Measurements from ENCODE around the gene FOXD1. TPM values are rescaled to one million over a fixed set of nuclear protein-coding genes. Genes with fewer than 3 reads are reported as not detected.

FOXD1 gene
- total RNA-seq, 2 donors from 2014 or later = not detected

- Histone ChIP-seq H3K27me3 (peaks cover 5 to 36% of the 10 kb centered on the region in 2 donors), H3K4me3 (no peak overlapping the region), H3K27ac (no peak overlapping the region), H3K36me3 (replicated peaks in 1 of 2; ENCODE audit: insufficient read depth in 1 of 2, low read depth in 2 of 2) (no peaks in the 10 kb centered on the region), H3K4me1 (peaks cover 18% of the 10 kb centered on the region), H3K9me3 (no peaks in the 10 kb centered on the region)
- ATAC-seq (no peak), DNase-seq (no peak)
- intact Hi-C loops (cut with DNase I) = no loop called here
- 24 to 42% methylated on average over 1 of the region's 1 CpG for WGBS, 2 donors
- TF ChIP-seq CTCF (IDR thresholded peaks at IDR 0.05) (no peak), POLR2A (IDR thresholded peaks at IDR 0.05) (no peak)
Measured at GRCh38 chr5:73434461-73434860, 14.1 kb downstream of the FOXD1 start.

- intact Hi-C loops (cut with DNase I) = no loop called here
- DNase-seq = no peak
Measured at GRCh38 chr5:73433982-73434342, 14.6 kb downstream of the FOXD1 start.

GRCh38 chr5:73433272-73433981 is 15.2 kb downstream of the FOXD1 start:
- peaks cover 5 to 26% of the 10 kb centered on the region in 2 donors for H3K27me3 ChIP-seq
- TF ChIP-seq CTCF (IDR thresholded peaks at IDR 0.05) (no peak), POLR2A (IDR thresholded peaks at IDR 0.05) (no peak)
- no peak for DNase-seq

More at GRCh38 chr5:73433982-73434342, 14.6 kb downstream of the FOXD1 start:
- no peak for ATAC-seq
- Histone ChIP-seq H3K36me3 (replicated peaks in 1 of 2; ENCODE audit: insufficient read depth in 1 of 2, low read depth in 2 of 2) (no peaks in the 10 kb centered on the region), H3K27me3 (peaks cover 5 to 31% of the 10 kb centered on the region in 2 donors), H3K4me1 (peaks cover 18% of the 10 kb centered on the region), H3K27ac (no peak overlapping the region), H3K9me3 (no peaks in the 10 kb centered on the region), H3K4me3 (no peak overlapping the region)
- TF ChIP-seq POLR2A (IDR thresholded peaks at IDR 0.05) = no peak
- no peak for TF ChIP-seq CTCF (IDR thresholded peaks at IDR 0.05)
- WGBS, 2 donors = 72 to 79% methylated on average over 1 of the region's 1 CpG

GRCh38 chr5:73431204-73431851 is 17.2 kb downstream of the FOXD1 start:
- Histone ChIP-seq H3K27ac (no peak overlapping the region), H3K36me3 (replicated peaks in 1 of 2; ENCODE audit: insufficient read depth in 1 of 2, low read depth in 2 of 2) (no peaks in the 10 kb centered on the region), H3K9me3 (no peaks in the 10 kb centered on the region), H3K27me3 (peaks cover 0 to 5% of the 10 kb centered on the region in 2 donors), H3K4me3 (no peak overlapping the region), H3K4me1 (peaks cover under 1% of the 10 kb centered on the region)
- no peak for TF ChIP-seq POLR2A (IDR thresholded peaks at IDR 0.05)
- TF ChIP-seq CTCF (IDR thresholded peaks at IDR 0.05) = no peak
- ATAC-seq (no peak), DNase-seq (no peak)
- intact Hi-C loops (cut with DNase I) = no loop called here

More at GRCh38 chr5:73433272-73433981, 15.2 kb downstream of the FOXD1 start:
- Histone ChIP-seq H3K4me3 (no peak overlapping the region), H3K36me3 (replicated peaks in 1 of 2; ENCODE audit: insufficient read depth in 1 of 2, low read depth in 2 of 2) (no peaks in the 10 kb centered on the region), H3K4me1 (peaks cover 18% of the 10 kb centered on the region), H3K27ac (no peak overlapping the region), H3K9me3 (no peaks in the 10 kb centered on the region)
- WGBS, 2 donors = 61 to 67% methylated on average over 4 of the region's 4 CpGs
- intact Hi-C loops (cut with DNase I) = no loop called here
- no peak for ATAC-seq

Data from body of pancreas (tissue), 4 donors.